NCI-H128 (cell line): ENCODE results near the gene NFATC3.

Experiments
- DNase-seq: peaks from one replicate; lab custom pipeline; 2025; ENCODE audit not compliant: unreplicated experiment; lab: John Stamatoyannopoulos, UW

Gene NFATC3

GRCh38 chr16:68072038-68072695 is 13.0 kb upstream of the NFATC3 start:
- DNase-seq = no peak

DNA sequence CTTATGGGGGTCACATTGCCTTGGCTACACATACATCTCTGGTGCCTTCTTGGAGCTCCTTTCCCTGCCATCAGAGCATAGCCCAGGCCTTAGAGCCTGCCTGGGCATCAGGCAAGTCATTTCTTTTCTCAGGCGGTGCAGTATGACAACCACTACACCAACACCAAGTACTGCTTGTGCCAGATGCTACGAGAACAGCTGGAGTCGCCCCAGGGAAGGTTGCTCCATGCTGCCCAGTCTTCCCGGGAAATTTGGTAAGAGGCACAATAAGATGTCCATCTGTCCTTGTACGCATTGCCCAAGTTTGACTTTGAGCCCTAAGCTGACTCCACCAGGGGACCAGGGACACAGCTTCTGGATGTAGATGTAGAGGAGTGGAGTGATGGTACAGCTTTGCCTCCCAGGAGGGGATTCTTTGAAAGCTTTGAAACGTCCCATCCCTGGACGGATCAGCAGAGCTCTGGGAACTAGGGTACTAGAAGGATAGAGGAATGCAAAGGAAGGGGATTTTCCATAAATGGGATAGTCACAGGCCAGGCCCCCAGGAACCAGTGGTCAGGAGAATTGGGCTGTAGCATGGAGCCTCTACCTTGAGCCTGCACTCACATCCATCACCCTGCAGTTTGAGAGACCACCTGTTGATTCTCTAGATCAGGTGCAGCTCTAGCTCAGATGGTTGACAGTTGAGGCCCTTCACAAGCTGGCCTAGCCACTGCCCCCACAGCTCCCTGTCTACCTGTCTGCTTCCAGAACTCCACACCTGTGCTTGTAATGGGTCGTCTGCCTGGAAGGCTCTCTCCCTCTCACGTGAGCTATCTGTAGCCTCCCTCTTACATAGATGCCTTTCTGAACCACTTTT is 11.0 kb upstream of the NFATC3 start:
- DNase-seq = no peak

GRCh38 chr16:68074850-68075555 is 10.2 kb upstream of the NFATC3 start:
- DNase-seq = no peak

GRCh38 chr16:68075980-68076379 is 9.2 kb upstream of the NFATC3 start:
- DNase-seq = no peak

DNA sequence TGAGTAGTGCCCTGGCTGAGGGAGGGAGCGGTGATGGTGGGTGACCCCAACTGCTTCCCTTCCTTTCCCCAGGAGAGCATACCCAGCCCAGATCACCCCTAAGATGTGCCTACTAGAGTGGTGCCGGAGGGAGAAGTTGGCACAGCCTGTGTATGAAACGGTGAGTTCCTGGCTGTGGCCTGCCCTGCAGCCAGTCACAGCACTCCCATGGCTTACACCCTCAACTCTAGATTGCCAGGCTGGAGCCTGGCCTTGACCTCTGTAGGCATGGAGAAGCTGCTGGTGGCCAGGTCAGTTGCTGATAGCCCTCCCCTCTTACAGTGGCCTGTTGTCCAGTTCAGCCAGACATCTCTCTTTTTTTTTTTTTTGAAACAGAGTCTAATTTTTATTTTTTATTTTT is 8.6 kb upstream of the NFATC3 start:
- DNase-seq = no peak

GRCh38 chr16:68077866-68078700 is 7.1 kb upstream of the NFATC3 start:
- DNase-seq = no peak

- no peak for DNase-seq
Measured at GRCh38 chr16:68078701-68079375, 6.3 kb upstream of the NFATC3 start.

DNA sequence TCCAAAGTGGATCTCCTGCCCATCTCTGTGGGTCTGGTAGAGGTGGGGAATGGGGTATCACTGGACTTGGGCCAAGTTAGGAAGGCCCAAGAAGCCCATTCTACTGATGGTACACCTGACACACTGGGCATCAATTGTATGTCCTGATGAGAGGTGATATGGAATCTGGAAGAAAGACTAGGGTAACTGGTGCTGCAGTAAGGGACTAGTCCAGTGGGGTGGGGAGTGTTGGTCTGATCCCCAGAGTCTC is 5.9 kb upstream of the NFATC3 start:
- DNase-seq = no peak

DNA sequence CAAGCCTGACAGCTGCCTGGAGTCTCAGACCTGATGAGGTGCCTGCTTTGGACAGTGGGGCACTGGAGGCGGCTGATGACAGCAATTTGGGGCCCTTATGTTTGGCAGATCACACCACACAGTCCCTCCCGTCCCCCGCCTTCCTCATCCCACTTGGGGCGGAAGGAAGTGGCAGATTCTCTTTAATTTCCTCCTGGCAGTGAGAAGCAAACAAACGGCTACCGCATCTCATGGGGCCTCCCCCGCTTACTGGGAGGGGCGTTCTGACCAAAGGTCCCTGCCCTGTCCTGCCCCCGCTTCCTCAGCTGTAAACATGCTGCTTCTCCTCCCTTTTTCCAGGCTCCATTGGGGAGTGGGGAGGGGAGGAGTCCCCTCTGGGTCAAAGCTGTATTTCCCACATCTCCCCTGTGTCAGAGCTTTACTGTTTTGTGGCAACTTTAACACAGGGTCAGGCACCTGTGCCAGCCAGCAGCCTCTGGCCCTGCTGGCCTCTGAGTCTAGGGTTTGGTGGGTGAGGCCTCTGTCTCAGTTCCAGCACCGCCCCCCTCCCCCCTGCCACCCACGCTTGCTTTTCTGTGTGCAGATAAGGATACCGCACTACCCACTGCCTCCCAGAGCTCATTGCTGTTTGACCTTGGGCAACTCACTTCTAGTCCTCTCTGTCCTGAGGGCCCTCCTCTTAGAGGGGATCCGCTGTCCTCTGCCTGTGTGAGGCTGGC is 5.4 kb upstream of the NFATC3 start:
- no peak for DNase-seq

GRCh38 chr16:68081861-68082628 is 3.1 kb upstream of the NFATC3 start:
- DNase-seq = no peak

DNA sequence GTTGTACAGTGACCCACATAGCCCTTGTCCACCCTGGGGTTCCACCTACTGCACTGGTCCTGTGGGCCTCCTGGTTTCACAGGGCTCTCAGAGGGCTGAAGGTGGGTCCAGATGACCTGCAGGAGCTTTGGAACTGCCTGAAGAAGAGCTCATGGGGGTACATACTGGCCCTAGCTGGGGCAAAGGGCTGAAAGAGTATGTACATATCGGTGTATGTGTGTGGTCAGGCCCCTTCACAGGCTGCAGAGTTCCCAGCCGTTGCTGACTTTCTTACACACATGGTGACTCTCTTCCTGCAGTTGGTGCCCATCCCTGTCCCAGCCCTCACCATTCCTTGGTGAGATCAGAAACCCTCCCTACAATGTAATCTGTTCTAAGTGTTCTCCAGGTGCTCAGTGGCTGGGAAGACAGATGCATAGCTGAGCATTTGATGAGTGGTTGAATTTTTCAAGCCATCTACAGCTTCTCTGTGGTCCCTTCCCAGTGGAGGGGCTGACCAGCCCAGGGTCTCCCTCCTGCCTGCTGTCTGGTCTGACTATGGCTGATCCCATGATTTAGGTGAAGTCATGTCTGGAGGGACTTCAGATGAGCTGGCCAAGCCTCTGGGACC is 2.4 kb upstream of the NFATC3 start:
- DNase-seq = no peak

DNA sequence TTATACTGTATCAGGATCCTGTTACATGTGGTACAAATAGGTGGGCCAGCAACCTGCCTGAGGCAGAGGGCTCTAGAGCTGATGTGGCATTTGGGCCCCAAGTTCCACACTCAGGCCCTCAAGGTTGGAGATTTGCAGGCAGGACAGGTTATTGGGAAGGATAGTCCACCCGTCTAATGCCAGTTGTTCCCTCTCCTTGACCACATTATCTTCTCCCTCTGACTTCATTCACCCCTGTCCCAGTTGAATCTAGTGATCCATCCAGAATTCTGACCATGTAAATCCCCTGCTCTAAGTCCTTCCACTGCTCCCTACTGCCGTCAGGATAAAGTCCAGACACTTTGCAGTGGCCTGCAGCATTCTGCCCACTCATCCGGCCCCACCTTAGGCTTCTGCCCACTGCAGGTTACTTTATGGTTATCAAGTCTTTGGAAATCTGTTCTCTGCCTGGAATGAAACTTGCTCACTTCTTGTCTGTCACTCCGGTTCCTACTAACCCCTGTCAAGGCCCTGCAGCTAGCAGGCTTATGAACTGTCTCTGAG is 1.9 kb upstream of the NFATC3 start:
- DNase-seq = no peak

GRCh38 chr16:68083861-68084503 is 1.2 kb upstream of the NFATC3 start:
- no peak for DNase-seq

- peak; percentile 61 for DNase-seq
Measured at GRCh38 chr16:68084504-68085258, 489 bp upstream of the NFATC3 start.

DNA sequence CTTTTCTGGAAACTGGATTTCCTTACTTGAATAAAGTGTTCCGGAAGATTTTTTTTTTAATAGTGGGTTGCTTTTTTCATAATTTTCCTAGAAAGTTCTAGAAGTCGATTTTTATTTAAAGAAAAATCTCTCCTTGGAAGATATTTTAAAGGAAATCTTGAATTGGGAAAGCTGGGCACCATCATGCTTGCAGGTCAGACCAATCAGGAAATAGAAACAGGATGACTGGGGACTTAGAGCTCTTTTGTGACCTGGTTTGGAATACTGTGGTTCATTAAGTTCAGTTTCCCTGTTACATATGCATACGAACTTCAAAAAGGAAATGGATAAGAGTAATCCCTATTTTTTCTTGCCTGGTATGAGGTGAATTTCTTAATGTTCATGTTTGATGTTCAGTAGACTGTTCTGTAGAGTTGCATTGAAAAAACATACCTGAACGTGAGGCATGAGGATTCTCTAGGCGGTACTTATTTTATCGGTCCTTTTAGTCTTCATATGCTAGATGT is 1.2 kb downstream of the NFATC3 start:
- no peak for DNase-seq

- DNase-seq = no peak
Measured at GRCh38 chr16:68086860-68087268, 1.7 kb downstream of the NFATC3 start.

- no peak for DNase-seq
Measured at GRCh38 chr16:68087688-68088087, 2.5 kb downstream of the NFATC3 start.
